Cardiac fibroblast (primary cell): ENCODE results near the gene NEDD4L.

ENCODE experiments used
- DNase-seq, 2 donors: peaks; one replicate each; pipeline versions ENCODE4 v3.0.0 to v3.0.0-alpha.2; 2010; ENCODE audit warnings: low read depth in 2 of 2
- H3K4me3 ChIP-seq, 2 donors: replicated peaks in 1 of 2; 1 replicate in 1 of 2; 2 replicates in 1 of 2; pipeline ENCODE4 v1.5.1; 2011; ENCODE audit warnings: low read depth in 2 of 2, low read length in 2 of 2, mild to moderate bottlenecking in 2 of 2, moderate library complexity in 1 of 2
- CTCF ChIP-seq: IDR thresholded peaks from one replicate; pipeline ENCODE4 v1.5.1; 2011; ENCODE audit warnings: low read depth, mild to moderate bottlenecking, low read length, inconsistent platforms

Gene NEDD4L

DNA sequence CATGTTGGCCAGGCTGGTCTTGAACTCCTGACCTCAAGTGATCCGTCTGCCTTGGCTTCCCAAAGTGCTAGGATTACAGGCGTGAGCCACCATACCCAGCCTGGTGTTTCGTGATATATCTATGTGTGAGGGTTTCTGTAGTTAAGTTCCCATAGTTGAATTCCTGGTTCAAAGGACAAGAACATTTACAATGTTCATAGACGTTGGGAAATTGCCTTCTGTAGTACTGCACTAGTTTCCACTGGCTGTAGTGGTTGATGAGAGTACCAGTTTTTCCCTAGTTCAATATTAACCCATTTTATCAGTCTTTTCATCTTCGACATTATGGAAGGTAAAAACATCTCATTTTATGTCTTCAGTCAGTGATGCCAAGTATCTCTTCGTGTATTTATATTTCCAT lies 171.0 kb downstream of the NEDD4L start:
- H3K4me3 ChIP-seq = no peak overlapping the region
- no peak for TF ChIP-seq CTCF
- DNase-seq = no peak

DNA sequence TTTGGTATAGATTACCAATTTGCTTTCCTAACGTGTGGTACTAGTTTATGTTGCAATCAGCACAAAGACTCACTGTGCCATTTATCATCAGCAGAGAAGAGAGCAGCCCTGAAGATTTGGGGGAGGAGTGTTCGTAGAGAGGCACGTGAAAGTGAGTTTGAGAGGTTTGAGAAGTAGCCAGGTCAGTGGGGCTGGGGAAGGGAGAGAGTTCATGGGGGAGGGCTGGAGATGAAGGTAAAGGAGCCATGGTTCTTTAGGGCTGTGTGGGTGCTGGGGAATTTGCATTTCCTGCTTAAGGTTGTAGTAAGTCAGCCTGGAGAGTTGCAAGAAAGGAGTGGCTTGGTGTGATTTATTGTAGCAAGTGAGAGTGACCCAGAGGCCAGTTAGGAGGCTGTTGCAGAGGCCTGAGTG lies 172.1 kb downstream of the NEDD4L start:
- TF ChIP-seq CTCF = no peak
- no peak overlapping the region for H3K4me3 ChIP-seq
- DNase-seq = peak; percentile 22 to 38

DNA sequence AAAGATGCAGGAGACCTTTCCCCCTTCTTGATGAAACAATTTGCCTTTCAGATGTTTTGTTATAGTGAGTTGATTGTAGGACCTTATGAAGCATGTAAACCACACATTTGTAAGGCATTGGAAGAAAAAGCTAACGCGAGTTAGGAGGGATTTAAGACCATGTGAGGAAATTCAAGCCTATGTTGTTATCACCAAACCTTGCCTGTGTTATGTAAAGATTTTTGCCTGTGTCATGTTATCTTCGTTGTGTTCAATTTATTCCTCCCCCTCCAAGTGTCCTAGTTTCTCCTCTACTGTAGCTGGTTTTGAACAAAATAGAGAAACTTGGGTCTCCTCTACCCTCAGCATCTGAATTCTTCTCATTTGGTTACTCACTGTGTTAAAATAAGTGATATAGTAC lies 173.0 kb downstream of the NEDD4L start:
- no peak for TF ChIP-seq CTCF
- DNase-seq = no peak
- no peak overlapping the region for H3K4me3 ChIP-seq

DNA sequence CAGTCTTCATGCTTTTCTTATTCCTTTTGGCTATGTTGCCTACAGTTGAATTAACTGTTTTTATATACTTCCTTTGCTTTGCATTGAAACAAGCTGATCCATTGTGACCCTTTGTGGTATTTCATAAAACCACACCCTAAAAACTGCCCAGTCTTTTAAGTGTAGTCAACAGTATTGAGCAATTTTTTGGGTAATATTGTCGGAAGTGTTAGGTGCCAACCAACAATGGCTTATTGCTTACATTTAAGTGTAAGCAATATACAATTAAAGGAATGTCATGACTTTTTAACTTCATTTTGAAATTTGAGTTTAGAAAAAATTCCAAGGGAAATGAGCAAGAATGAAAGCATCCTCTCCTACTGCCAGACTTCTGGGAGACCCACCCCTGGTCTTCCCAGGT lies 174.1 kb downstream of the NEDD4L start:
- DNase-seq = peak; percentile 54 to 79
- H3K4me3 ChIP-seq = no peak overlapping the region
- no peak for TF ChIP-seq CTCF

- no peak overlapping the region for H3K4me3 ChIP-seq
- DNase-seq = peak; percentile 42 to 72
- no peak for TF ChIP-seq CTCF
Observed at GRCh38 chr18:58221060-58221725, 177.2 kb downstream of the NEDD4L start.

GRCh38 chr18:58222432-58223125 lies 178.6 kb downstream of the NEDD4L start:
- DNase-seq = peak in 1 of 2 donors; percentile 43
- H3K4me3 ChIP-seq = no peak overlapping the region
- TF ChIP-seq CTCF = no peak
